Measurements from ENCODE around the gene ZNF362.
"Not testable (repeated sequence)": the region's sequence is repeated elsewhere in the genome, so short reads cannot be mapped to it uniquely, and the experiment has no call there.

Gene ZNF362, protein sequence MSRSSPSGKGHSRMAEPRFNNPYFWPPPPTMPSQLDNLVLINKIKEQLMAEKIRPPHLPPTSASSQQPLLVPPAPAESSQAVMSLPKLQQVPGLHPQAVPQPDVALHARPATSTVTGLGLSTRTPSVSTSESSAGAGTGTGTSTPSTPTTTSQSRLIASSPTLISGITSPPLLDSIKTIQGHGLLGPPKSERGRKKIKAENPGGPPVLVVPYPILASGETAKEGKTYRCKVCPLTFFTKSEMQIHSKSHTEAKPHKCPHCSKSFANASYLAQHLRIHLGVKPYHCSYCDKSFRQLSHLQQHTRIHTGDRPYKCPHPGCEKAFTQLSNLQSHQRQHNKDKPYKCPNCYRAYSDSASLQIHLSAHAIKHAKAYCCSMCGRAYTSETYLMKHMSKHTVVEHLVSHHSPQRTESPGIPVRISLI

DNA sequence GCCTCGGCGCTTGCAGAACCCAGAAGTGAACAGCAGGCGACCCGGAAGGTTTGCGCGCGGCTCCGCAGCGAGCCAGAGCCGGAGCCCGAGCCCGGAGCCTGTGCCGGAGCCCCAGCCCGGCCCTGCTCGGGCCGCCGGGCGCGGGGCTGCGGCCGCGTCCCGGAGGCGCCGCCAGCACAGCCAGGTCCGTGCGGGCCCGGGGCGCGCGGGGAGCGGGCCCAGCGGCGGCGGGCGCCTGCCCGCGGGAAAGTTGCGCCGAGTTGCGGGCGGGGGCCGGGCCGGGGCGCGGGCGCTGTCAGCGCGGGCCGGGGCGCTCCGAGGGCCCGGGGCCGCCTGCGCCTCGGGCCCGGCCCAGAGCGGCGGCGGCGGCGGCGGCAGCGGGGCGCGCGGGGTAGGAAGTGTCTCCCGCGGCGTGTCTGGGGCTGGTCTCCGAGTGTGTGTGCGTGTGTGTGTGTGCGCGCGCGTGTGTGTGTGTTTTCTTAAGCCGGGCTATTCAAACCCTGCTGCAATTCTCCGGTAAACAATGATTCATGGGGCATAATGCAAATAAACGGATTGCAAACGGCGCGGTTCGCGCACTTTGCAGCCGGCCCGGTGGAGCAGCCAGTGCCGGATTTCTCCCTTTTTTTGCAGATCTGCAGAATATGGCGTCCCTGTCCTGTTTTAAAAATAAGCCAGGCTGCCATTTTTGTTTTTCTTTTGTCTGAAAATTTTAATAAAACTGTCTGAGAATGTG lies at the start of gene ZNF362:
Gene ZNF362, plus strand, starts transcription at position 22 of the 736 bp plus-strand sequence. CDS start 14,083 bp downstream, outside the sequence.
- DNase-seq, result peak; percentile 72

DNA sequence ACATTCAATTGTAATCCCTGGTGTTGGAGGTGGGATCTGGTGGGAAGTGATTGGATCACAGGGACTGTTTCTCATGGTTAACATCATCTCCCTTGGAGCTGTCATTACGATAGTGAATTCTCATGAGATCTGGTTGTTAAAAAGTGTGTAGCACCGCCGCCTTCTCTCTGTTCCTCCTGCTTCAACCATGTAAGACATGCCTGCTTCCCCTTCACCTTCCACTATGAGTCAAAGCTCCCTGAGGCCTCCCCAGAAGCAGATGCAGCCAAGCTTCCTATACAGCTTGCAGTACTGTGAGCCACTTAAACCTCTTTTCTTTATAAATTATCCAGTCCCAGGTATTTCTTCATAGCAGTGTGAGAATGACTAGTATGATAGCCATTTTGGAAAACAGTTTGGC lies 44.3 kb upstream of the ZNF362 start:
- DNase-seq, result no peak

DNA sequence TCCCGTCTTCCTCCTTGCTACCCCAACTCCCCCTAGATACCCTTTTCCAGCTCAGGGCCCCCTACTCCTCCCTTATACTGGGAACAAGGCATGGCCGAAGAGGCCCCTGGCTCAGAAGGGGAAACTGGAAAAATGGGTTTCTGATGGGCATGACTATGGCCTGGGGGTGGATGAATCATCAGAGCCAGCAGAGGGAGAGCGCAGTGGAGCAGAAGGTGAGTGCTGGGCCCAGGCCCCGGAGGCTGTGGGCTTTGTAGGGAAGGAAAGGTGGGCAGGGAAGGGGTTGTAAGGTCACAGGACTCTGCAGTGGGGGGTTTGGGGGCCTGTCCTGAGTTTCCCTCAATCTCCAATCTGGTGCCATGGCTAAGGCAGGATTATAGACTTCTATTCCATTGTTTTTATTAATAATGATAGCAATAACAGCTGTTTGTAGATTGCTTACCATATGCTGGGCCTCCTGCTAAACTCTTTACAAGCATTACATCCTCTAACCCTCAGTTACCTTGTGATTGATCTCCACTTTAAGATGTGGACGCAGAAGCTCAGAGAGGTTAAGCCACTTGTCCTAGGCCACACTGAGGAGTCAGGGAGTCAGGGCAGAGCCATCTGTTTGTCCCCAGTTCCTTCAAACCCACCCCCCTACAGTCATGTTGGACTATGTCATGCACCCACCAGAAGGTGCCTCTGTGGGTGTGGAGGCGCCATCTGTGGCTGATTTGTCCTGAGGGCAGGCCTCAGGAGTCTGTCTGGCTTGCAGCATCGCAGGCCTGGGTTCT lies 36.2 kb upstream of the ZNF362 start:
- DNase-seq, result no peak

DNA sequence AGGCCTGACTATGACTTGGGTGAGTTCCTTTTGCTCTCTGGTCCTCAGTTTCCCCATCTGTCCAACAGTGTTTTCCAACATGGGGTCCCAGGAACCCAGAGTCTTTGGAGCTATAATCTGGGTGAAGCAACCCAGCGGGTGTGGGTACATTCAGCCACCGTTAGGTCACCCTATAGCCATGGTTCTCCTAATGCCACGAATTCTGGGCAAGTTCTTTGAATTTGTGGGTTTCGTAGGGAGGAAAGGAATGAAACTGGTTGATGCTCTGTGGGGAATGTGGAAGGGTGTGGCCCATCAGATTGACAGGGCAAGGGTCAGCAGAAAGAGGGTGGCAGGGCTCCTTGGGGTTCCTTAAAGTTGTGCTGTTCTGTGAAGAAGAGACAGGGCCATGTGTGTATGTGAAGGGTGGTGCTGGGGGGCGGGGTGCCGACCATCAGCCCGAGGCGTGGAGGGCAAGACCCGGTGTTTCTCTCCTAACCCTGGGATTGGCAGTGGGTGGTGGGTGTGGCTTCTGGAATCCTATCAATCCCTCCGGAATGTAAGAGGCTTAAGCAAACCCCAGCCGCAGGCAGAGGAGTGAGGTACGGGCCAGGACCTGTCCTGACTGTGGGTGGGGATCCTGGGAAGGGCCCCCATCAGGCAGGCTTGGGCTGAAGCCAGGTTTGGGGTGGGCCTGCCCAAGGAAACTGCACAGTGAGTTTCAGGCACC lies 35.5 kb upstream of the ZNF362 start:
- no peak for DNase-seq

DNA sequence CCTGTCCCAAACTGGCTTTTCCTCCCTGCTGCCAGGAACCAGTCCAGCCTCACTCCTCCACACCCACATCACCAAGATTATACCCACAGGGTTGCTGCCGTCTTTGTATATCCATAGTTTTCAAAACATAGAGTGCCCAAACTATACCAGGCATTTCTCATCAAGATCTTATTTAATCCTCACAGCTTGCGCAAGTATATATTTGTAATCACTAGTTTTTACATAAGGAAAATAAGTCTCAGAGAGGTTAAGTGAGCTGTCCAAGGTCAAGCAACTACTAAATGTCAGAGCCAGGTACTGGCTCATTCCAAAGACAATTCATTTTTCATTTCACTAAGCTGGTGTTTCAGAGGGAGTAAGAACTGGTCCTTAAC lies 34.9 kb upstream of the ZNF362 start:
- DNase-seq, result no peak

DNA sequence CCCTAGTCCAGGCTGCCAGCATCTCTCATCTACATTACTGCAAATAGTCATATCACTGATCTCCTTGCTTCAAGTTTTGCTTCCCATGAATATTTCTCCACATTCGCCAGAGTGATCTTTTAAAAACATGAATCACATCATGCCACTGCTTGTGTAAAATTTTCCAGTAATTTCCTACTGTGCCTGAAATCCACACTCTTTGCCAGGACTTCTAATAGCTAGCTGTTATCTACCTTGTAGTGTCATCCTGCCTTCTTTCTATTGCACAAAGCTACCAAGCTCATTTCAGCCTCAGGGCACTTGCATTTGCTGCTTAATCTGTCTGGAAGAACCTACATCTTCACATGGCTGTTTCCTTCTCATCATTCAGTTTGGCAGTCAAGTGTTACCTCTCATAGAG lies 33.9 kb upstream of the ZNF362 start:
- DNase-seq, result no peak

DNA sequence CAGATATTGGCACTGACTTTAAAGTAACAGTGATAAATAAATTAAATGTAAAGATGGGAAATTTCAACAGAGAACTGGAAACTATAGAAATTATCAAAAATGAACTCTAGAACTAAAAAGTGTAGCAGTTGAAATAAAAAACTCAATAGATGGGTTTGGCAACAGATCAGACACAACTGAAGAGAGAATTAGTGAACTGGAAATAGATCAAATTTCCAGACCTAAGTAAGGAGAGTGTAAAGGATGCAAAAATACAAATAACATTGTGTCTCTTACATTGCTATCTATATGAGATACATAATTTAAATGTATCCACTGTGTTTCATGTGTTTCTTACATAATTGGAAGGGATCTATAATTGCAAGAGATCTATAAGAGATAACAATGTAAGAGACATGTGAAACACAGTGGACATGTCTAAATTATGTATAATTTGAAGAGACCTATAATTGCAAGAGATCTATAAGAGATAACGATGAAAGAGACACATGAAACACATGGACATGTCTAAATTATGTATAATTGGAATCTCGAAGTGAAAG lies 32.1 kb upstream of the ZNF362 start:
- no peak for DNase-seq

DNA sequence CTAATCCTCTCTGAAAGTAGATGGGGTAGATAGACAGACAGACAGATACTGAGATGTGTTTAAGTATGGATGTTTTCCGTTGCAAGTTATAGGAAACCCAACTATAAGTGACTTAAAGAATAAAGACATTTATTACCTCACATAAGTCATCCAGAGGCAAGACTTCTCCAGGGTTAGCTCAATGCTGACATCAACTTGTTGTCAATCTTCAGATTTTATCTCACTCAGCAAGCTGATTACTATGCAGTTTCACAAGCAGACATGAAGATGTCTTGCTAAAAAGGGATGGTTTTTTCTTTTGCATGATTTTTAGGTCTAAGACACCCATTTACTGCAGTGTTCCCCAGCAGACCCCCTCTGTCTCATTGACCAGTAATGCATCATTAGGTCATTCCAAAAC lies 30.7 kb upstream of the ZNF362 start:
- DNase-seq, result no peak

DNA sequence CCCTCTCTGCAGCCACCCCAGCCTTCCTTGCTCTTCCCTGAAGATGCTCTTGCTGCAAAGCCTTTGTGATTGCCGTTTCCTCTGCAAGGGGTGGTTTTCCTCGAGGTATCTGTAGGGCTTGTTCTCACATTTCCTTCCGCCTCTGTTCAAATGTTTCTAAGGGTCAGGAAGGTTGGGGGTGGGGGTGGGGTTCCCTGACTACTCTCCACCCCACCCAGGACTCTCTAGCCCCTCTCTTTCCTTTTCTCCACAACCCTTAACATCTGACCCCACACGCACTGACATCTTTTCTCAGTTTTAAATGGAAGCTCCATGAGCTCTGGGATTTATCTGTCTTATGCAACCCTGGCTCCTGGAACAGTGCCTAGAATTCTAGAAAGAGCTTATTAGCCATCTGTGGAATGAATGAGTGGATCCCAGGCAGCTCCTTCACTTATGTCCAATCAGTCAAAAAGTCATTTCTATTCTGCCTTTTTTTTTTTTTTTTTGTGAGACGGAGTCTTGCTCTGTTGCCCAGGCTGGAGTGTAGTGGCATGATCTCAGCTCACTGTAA lies 27.3 kb upstream of the ZNF362 start:
- no peak for DNase-seq

DNA sequence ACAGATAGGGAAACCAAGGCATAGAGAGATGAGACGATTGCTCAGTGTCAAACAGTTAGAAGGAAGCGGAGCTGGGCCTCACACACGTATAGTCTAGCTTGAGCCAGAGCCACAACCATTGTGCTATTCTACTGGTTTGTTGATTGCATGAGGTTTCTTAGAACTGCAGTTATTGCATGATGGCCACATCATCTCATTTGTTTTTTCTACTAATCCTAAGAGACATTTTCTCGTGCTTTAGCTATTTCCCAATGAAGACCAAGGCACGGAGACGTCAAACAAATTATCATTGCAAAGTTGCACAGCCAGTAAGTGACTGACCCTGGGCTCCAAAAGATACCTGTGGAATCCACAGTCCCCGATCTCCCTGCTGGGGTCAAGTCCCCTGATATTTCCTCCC lies 25.1 kb upstream of the ZNF362 start:
- no peak for DNase-seq

DNA sequence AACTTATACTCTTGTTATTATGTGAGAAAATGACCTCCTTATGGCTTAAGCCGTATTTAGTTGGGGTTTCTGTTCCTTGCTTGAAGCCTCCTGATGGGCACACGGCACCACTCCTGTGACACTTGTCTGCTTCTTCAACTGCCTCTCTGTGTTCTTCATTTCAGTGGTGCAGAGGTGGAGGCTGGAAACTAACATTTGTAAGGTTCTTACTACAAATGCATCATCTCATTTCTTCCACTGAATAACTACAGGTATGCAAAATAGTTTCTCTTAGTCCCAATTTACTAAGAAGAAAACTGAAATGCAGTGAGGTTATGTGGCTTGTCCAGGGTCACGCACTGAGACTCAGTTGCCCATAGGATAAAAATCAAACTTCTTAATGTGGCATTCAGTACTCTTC lies 23.6 kb upstream of the ZNF362 start:
- DNase-seq, result no peak

DNA sequence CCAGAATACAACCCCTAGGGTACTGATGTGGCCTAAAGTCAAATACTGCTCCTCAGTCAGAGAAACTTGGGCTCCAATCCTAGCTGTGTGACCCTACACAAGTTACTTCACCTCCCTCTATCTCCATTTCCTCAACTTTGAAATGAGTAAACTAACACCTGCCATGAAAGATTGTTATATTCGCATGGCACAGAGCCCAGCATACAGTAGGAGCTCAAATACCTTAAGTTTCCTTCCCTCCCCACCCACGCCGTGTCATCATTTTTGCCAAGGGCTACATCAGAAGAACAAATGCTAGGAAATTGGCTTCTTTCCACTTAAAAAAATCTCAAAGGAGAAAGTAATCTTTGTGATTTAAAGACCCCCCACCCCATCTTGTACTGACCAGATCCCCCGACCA lies 22.2 kb upstream of the ZNF362 start:
- no peak for DNase-seq

DNA sequence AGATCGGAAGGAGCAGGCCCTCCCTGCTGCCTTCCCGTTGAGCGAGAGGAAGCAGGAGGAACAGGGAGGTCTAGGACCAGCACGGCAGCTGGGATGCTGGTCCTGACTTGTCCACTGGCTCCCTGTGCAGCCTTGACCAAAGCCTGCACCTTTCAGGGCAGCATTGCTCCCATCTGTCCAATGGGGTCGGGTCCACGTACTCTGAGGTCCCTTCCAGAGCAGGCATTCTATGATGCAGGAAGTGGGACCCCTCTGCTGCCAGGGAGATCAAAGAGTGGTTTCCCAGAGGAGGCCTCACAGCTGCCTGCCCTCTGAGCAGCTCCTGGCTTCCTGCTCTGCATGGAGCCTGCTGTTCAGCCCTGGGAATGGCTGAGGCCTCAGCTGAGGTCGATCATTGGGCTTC lies 21.7 kb upstream of the ZNF362 start:
- DNase-seq, result no peak

DNA sequence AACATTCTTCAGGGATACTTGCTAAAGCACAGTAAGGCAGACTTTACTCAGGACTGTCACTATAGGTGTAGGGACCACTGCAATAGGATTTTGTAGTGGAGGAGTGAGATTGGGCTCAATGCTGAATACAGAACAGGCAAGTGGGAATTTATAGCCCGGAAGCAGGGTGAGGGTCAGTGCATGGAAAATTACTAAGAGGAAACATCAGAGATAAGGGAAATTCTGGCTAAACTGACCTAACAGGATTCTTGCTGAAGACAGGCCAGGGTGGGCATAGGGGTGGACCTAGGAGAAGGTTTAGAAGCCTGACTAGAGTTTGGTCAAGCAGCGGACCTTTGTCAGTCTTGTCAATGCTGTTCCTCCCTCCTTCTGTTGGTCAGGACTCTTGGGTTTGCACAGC lies 20.8 kb upstream of the ZNF362 start:
- DNase-seq, result no peak

DNA sequence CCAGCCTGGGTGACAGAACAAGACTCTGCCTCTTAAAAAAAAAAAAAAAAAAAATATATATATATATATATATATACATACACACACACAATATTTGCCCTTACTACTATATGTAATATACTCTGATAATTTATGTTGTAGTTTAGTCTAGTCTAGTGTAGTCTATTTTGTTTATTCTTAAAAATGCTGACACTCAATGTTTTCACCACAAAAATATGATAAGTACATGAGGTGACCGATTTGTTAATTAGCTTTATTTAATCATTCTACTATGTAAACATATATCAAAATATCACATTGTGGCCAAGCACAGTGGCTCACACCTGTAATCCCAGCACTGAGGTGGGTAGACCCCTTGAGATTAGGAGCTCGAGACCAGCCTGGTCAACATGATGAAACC lies 19.8 kb upstream of the ZNF362 start:
- no peak for DNase-seq

DNA sequence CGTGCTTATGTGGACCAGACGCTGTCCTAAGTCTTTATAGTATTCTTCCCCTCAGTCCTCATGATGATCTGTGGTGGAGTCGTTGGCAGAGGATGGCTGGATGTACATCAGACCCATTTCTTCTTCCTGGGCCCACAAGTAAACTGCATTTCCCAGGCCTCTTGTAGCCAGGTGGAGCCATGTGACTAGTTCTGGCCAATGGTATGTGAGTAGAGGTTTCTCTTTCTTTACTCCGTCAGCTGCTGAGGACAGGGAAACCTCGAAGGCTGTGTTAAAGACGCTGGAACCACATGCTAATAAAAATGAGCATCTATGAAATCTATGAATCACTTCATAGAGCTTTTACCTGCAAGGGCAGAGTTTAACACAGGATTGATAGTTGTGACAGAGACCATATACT lies 18.7 kb upstream of the ZNF362 start:
- no peak for DNase-seq

DNA sequence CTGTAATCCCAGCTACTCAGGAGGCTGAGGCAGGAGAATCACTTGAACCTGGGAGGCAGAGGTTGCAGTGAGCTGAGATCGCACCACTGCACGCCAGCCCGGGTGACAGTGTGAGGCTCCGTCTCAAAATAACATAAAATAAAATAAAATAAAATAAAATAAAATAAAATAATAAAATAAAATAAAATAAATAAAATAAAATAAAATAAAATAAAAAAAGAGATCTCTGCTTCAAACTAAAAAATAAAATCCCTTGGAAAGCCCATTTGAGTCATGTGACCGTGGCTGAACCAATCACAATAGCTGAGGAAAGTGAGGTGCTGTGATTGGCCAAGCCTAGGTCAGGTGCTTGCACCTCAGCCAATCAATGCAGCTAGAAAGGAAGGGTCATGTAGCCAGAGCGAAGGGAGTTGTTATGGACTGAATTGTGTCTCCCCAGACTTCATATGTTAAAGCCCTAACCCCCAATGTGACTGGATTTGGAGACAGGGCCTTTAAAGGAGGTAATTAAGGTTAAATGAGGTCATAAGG lies 18.0 kb upstream of the ZNF362 start:
- not testable (repeated sequence) for DNase-seq

DNA sequence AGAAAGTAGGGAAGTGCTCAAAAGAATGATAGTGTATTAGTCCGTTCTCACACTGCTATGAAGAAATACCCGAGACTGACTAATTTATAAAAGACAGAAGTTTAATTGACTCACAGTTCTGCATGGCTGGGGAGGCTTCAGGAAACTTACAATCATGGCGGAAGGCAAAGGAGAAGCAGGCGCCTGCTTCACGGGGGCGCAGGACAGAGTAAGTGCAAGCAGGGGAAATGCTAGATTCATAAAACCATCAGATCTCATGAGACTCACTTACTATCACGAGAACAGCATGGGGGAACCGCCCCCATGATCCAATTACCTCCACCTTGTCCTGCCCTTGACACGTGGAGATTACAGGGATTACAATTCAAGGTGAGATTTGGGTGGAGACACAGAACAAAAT lies 16.9 kb upstream of the ZNF362 start:
- not testable (repeated sequence) for DNase-seq

DNA sequence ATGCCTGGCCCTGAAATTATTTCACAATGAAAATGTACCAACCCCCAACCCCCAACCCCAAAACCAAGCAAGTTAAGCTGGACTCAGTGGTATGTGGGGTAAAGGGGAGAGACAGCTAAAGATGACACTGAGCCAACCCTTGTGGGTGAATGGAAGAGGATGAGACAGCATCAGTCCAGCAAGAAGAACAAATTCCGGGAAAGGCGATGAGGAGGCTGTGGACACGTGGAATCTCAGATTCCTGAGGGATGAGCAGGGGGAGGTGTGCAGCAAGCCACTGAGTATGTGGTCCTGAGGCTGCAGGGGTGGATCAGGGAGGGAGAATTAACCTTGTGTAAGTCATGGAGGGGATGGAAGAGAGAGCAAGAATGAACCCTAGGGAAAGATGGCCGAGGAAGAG lies 14.4 kb upstream of the ZNF362 start:
- DNase-seq, result no peak

DNA sequence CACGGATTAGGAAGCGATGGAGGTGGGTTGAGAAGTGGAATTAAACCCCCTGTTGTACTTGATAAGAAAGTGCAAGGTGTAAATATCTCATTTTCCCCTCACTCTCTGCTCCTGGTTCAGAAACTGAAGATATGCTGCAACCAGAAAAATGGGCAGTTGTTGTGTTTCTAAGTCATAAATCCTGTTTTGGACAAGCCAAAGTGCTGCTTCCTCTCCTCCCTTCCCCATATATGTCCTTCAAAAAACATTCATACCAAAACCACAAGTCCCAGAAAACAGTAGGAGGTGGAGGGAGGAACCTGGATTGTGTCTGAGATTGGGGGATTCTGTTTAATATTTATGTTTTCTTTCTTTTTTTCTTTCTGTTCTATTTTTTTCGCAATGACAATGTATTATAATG lies 13.6 kb upstream of the ZNF362 start:
- no peak for DNase-seq

DNA sequence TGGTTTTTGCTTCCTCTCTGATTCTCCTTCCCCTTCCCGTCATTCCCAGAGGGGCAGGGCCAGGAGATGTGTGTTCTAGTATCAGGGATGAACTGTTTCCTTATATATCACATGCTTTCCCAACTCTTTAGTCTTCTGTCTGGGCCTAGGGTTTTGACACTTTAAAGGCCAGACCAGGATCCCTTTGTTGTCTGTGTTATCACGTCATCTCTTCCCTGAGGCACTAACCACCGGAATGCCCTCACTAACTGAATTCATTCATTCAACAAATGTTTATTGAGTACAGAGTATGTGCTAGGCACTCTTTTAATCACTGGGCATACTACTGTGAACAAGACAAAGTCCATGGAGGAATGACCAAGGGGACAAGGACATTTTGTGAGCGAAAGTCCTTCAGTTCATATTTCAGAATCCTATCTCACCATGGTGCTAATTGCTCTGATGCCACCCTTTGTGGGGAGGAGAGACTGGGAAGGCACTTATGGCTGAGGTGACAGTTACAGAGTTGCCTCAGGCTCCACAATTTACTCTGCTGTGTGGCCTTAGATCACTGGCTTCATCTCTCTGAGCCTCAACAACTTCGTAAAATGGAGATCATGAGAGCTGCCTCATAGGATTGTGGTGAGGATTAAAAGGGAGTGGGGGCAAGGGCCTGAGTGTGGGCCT lies 12.0 kb upstream of the ZNF362 start:
- no peak for DNase-seq

DNA sequence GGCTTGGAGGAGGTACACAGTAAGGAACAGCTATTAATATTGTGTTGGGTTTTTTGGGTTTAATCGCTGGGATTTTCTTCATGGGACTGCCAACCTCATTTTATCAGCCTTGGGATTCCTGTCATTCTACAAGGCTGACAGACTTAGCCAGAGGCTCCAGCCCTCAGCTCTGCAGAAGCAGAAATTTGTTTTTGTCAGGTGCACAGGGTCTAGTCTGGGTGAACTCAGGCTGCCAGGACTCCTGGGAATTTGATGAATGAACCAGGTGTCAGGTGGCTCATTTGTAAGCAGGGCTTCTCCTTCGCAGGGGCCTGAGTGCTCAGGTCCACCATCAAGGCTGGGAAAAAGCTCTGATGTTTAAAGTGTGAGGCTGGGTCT lies 11.5 kb upstream of the ZNF362 start:
- DNase-seq, result no peak
